Activated CD4-positive, alpha-beta T cell treated with anti-CD3 and anti-CD28 coated beads, Interleukin-2, Interleukin-4, amounts not matched to agents 100 ng/mL and 50 ng/mL, durations not matched to agents 16 hours and 8 hours (primary cell): ENCODE results near the gene HMX3.

Experiments
- DNase-seq: peaks from one replicate; pipeline ENCODE4 v3.0.0-alpha.2; 2020; ENCODE audit warnings: low spot score

Gene HMX3

DNA sequence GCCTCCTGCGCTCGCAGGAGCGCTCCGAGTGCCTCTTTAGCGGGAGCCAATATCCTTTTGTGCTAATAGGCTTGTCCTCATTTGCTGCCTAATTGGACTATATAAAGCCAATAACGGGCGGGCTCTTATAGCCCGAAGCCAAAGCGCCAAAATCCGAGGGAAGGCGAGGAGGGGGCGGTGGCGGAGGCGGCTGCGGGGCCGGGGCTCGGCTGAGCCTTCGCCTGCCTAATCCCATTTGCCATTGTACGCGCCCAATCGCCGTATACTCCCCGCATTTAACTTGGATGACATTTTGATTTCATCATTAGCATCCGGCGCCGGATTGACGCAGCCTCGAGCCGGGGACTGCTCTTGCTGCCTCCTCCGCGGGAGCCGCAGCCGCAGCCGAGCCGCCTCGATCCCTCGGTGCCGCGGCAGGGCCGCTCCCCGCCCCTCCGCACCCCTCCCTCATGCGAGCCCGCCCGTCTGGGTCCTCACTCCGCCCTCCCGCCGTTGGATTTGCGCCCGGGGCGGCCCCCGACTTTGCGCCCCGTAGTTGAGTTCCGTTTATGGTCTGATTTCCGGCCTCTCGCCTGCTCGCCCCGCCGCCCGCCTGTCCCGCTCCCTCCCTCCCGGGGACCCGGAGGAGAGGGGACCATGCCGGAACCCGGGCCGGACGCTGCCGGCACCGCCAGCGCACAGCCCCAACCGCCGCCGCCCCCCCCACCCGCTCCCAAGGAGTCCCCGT, at the start of gene HMX3:
HMX3 (plus strand) TSS at position 556 of the 727 bp plus-strand sequence; CDS start at position 637, 81 bp downstream.
- no peak for DNase-seq

DNA sequence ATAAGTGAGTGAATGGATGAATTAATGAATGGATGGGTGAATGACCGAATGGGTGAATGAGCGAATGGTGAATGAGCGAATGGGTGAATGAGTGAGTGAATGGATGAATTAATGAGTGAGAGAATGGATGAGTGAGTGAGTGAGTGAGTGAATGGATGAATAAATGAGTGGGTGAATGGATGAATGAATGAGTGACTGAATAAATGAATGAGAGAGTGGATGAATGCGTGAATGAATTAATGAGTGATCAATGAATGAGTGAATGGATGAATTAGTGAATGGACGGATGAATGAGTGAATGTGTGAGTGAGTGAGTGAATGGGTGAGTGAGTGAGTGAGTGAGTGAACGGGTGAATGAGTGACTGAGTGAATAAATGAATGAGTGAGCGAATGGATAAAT, 49.5 kb upstream of the HMX3 start:
- no peak for DNase-seq

DNA sequence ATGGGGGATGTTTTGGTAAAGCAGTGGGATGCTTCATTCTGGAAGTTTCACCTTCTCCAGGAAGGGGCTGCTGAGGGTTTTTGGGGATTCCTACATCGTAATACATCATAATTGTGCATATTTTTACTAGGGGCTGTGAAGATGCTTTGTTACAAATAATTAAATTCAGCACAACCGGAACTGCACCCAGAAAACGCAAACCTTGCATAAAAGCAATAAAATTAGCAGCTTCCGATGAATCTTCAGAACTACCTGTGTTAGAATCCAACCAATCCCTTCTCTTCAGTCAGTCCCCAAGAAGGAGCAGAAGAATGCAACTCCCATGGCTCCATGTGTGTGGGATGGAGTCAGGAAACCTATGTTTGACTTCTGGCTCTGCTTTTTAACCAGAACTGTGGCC, 48.4 kb upstream of the HMX3 start:
- no peak for DNase-seq

DNA sequence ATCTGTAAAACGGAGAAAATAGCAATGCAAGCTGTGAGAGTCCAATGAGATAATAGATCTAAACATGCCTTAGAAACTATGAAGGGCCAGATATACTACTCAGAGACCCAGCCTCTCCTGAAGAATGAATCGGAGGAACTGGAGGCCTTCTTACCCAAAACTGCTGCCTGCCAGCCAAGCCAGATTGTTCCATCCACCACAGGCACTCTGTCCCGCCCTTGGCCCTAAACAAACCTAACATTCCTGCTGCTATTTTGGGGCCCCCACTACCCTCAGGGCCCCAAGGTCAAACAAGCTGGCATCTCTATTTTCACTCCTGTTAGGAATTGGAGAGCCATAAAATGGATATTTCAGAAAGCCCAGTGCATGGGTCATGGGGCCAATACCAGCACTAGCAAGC, 48.0 kb upstream of the HMX3 start:
- no peak for DNase-seq

DNA sequence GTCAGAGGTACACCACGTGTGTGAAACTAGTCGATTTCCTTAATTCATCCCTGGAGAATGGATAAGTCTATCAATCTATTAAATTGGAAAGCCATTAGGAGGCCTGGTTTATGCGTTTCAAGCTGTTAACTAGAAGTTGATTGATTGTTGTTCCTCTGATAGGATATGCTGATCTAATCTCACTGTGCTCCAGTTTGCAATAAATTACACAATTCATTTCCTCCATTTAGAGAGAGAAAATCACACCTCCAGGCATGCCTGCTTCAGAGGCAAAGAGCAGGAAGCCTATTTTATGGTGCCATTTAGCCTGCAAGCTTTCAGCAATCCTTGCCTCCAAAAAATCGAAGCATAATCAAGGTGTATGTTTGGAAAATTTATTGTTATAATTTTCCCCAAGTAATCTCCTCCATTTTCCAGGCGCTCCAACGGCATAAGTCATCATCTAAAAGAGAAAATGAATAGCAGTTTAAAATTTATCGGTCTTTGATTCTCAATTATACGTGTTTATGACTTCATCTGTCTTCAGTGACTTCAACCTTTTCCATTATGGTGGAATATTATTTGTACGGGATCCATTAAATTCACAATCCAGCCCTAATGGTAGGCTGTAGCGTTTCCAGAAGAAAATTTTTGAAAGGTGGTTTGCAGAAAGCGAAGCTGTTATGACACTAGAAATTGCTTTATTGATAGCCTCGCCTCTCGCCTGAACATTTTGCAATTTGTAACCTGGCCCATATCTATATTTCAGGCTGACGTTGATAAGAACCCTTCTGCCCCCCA, 42.9 kb upstream of the HMX3 start:
- no peak for DNase-seq

DNA sequence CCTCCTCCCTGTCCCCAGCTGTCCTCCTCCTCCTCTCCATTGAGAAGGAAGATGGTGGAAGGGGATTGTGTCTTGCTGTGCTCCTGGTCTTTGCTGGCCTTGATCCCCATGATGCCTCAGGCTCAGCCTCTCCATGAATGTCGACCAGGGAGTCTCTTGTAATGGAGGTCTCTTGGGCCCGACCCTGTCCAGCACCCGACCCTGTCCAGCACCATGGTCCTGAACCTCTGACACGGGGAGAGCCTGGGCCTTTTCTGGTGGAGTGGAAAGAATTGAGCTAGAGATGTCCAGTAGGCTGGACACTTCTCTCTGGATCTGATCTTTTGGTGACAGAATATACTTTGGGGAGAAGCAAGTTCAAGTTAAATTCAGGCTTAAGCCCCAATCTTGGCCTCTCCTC, 42.3 kb upstream of the HMX3 start:
- no peak for DNase-seq

DNA sequence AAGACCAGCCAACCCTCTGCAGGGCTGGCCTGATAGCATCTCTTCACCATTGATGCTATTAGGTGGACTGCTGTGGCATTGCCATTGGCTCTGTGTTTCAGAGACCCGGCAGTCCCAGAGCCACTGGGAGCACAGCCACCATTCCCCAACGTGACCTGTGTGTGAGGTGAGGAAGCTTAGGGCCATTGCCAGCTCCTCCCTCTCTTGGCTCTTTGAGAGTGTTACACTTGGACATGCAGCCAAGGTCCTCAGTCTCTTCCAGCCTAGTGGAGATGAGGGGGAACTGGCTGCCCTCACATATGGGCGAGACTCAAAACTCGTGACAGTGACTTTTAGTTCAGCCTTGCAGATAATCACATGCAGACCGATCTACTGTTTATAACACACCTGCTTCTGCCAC, 39.3 kb upstream of the HMX3 start:
- no peak for DNase-seq

DNA sequence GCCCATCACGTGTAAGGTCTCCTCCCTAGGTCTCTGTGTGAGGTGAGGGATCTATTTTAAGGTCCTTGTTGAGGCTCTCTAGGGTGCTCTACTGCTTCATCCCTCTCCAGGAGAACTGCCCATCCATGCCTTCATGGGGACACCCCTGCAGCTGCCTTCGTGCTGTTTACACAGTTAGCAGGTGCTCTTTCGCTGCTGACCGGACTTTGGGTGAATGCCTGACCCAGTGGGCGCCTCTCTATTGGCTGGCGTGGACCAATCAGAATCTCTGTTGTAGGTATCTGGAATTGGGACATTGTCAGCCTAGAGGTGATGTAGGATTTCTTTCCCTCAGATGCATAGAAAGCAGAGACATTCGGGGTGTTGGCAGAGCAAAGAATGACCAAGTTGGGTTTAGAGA, 38.7 kb upstream of the HMX3 start:
- no peak for DNase-seq

DNA sequence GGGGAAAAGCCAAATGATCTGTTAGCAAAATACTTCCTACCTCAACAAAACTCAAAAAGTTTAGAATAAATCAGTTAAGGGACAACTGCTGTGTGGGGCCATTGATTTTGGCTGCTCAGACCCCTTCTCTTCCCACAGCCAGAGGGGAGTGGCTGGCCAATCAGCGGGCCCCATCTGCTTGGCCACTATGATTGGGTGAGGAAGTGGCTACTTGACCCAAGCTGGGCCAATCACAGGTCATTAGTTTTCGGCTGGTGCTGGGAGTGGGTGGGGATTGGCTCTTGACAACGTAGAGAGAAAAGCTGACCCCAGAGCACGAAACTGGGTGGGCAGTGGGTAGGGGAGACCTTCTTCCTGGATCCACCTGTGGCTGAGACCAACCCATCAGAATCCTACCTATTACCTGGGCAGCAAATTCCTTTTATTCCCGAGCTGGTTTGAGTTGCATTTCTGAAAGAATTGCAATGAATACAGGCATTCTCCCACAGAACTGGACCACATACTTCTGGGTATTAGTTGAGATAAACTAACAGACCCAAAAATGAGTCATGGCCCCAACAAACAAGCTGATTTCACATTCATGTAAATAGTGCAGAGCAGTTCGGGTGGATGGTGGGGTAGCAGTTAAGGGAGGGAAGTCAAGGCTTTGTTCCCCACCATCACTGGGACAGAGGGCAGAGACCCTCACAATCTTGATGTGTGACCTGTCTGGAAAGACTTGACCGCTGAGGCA, 35.6 kb upstream of the HMX3 start:
- no peak for DNase-seq

DNA sequence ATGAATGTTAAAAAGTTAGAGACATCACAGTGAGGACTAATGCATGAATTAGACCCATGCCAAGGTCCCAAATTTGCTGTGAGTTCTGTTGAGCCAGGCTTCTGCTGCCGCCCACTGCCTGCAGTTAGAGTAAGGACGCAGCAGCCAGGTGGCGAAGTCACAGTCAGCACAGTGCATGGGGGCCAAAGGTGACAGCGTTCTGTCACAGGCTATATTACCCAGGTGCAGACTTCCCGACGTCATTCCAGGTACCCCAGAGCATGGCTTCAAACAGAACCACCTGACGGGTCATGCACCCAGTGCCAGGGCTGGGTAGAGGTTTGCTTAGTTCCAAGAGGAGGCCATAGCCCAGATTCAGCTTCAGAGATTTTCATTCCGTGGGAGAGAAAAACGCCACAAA, 33.9 kb upstream of the HMX3 start:
- DNase-seq = no peak

DNA sequence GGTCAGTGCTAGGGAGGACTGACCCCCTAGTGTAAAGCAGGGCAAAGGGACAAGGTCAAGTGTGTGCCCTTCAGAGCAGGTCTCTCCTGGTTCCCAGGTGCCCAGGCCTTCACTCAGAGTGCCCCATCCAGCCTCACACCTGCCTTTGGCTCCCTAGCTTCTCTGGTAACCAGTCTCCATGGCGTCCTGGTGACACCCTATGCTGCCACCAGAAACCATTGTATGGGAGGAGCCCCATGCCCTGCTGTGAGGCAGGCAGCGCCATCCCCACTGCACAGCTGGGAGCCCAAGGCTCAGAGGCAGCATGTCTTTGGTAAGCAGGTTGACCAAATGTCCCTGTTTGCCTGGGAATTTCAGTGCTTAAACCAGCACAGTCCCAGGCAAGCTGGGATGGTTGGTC, 33.1 kb upstream of the HMX3 start:
- no peak for DNase-seq

DNA sequence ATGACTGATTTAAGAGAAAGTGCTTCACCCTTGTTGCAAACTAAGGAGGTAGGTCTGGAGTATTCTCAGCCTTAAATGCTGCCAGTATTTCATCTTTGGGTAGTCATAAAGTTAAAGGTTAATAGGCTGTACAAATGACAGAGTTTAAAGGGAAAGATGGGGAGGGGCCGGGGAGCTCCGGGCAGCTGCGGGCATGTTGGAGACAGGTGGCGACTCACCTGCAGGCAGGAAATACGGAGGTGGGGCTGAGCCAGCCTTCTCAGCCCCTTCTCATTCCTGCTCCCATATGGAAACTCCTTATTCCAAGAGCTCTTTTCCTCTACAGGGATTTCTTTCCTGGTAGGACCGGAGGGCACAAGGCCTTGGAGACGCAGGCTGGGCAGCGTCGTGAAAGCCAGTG, 31.8 kb upstream of the HMX3 start:
- no peak for DNase-seq

DNA sequence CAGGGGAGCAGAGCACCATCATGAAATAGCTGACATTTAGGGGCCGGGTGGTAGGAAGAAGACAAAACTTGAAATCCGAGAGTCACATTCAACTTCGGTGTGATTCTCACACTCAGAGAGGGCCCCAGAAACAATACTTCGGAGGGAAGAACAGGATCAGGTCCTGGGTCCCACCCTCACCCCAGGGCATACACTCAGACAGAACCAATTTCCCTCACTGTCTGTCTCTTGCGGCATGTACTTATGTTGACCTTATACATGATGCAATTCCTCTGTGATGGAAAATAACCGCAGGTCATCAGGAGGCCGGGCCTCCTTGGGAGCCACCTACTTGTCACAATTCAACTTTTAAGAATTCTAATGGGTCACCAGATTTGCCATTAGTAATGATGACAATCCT, 26.3 kb upstream of the HMX3 start:
- DNase-seq = no peak

DNA sequence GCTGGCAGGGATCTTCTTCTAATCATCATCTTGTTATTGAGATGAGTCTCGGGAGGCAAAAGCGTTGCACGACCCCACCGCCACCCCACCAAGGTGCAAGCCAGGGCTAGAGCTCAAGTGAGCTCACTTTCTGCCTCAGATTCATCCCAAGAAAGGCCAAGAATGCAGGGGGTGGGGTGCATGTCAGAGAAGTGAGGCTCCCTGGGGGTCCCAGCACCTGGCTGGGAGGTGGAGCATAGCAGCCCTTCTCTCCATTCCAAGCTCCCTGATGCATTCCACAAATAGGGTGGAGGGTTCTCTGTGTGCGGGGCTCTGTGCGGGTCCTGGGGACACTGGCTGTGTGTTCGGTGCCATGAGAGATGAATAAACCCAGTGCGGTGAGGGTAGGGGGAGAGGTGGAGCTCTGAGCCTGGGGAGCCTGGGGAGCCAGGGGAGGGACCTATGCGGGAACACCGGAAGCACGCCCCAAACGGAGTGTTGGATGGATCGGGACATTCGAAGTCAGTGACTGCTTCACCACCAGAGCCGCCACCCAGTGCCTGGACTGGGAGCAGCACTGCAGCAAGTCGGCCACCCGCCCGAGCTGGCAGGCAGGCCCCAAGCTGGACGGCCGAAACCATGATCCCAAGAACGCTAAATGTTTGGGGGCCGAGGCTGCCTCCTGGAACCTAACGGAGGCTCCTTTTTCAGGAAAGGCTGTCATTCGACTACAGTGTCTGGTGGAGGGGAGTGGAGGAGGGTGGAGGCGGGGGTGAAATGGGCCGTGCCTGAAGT, 17.9 kb upstream of the HMX3 start:
- DNase-seq = no peak

DNA sequence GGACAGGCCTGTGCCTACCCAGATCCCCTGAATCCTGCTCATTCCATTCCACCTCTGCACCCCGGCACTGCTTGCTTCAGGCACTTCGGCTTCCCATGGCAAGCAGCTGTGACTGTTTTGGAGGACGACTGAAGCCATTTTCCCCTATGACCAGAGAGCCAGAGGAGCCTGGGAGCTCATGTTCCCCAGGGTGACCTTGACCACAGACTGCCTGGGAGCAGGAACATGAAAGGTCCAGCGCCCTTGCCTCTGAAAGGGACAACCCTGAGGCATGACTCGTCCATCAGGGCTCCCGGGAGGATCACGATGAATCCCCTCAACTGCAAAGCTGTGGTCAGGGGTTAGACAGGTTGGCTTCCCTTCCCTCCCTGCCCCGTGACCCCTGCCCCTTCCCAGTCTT, 16.7 kb upstream of the HMX3 start:
- DNase-seq = no peak

DNA sequence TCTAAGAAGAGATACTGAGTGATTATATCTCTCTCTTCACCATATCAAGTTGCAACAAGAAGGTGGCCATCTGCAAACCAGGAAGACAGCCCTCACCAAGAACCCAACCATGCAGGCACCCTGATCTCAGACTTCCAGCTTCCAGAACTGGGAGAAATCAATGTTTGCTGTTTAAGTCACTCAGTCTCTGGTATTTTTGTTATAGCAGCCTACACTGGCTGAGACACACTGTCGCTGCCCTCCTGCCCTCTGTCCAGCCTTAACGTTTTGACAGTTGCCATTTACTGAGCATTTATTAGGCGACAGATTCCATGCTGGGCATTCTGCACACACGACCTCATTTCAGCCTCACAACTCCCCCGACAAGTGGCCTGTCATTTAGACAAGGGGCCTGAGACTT, 9.5 kb upstream of the HMX3 start:
- no peak for DNase-seq

DNA sequence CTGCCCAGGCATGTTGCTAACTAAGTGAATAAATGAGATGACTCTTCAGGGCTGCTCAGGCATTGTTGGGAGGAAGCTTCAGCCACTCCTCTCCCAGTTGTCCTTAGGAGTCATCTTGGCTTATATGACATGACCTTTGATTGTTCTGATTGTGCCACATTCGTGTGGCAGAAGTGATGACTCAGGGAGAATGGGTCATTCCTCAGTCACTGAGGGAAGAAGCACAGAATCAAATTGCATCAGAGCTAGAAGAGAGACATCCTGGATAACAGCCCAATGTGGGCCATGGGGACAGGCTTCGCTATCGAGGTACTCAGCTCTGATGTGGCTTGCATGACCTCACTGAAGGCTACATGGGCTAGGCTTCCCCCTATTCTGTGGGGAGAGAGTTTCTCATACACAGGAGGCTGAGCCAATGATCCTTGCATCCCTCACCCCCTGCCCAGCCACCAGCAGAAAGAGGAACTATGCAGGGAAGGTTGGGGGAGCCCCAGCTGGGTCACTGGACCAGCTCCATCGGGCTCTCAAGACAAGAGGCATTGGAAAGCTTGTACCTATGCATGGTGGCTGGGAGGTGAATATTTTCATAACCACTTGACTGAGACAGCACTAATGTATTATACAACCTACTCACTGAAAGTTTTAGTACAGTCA, 6.0 kb upstream of the HMX3 start:
- DNase-seq = no peak

DNA sequence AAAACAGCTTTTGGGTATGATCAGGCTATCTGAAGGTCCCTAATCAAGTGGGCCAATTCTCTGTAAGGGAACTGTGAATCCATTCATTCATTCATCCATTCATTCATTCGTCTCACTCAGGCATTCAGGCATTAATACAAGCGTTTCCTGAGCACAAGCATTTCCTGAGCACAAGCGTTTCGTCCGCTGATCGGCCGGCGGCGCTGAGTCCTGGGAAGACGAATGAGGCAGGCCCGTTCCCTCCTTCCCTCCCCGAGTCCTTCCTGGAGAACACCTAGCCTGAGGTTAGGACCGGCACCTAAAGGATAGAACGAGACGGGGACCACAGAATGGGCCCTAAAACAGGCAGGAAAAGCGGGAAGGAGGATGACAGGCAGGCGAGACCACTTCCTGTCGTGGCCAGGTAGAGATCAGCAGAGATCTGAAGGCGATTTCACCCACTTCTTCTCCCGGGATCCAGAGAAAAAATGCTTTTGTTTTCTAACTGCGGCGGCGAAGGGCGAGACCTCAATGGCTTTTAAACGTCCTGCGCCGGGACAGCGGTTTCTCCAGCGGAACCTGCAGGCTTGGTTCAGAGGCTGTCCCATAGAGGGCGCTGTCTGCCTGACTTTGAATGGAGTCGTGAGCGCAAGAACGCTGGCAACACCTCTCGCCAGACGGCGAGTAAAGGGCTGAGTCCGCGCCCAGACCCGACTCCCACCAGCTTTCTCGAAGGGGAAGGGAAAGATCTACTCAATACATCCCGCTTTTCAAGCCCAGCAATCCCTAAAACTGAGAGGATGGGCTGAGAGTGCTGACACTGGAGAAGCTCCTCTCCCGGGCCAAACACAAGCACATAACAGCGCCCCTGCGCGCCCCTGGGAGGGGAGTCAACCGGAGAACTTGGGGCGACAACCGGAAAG, 2.9 kb upstream of the HMX3 start:
- DNase-seq = peak; percentile 87

DNA sequence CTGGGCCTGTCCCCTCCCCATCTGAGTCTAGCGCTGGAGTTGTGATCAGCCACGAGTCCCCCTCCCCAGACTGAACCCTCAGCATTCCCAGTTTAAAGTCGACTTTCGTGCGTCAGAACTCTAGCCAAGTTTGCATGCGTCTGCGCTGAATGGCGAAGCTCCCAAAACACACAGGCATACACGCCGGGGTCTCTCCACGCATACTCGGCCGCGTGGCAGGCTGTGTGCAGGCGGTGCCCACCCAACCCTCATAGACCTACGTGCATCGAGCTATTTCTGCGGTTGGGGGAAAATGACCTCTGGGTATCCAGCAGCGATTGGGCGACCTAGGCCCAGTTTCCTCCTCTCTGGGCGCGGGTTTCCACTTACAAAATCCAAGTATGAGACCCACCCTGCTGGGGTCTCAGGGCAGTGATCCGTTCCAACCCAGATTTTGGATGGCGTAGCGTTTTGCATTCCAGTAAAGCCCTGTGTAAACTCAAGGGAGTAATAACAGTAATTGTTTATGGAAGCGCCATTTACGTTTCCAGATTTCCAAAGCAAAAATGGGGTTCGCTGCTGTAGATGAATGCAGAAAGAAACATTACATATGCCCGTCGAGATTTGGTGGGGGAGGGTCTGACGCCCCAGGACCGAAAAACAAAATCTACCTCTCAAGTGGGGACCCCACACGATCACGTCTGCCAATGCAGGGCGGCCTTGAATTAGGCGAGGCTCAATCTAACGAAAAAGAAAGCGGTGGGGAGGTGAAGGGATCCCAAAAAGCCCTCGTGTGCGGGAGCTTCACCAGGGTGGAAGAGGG, 2.0 kb upstream of the HMX3 start:
- DNase-seq = no peak
